GM19463 (cell line): Measurements from ENCODE around the gene VWDE.

ENCODE experiments used
- ATAC-seq: cut with Tn5 transposase; IDR thresholded peaks from one replicate; pipeline ENCODE4 v1.9.1; 2021; ENCODE audit warnings: mild to moderate bottlenecking, moderate library complexity; ENCODE audit not compliant: unreplicated experiment

VWDE gene

DNA sequence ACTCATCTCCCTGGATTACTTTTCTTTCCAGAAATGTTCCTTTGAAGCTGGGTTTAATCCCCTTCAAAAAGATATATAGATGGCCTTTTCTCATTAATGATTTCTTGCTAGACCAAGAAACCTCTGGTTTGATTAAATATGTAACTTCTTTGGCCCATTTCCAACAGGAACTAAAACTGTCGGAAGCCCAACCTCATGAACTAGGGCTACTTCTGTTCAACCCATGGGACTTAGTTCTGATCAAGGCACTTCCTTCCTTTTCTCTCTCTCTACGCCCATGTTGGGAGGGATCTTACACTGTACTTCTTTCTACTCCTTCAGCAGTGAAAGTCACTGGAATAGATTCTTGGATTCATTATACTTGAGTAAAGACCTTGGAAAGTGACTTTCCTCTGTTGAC is 109.0 kb downstream of the VWDE start:
- ATAC-seq, result peak; percentile 63

DNA sequence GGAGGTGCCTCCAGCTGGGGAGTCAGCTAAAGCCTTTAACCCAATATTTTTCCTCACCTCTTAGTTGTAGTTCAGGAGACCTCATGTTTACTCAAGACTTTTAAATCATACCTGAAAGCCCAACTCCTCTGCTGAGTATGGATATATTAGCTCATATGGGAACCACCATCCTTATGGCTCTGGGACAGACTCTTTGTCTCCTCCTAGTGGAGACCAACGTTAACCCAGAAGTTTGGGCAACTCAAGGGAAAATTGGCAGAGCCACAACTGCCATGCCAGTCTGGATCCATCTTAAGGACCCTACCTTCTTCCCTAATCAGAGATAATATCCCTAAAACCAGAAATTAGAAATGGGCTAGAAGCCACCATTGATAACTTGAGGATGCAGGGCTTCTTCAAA is 111.8 kb downstream of the VWDE start:
- ATAC-seq, result no peak

DNA sequence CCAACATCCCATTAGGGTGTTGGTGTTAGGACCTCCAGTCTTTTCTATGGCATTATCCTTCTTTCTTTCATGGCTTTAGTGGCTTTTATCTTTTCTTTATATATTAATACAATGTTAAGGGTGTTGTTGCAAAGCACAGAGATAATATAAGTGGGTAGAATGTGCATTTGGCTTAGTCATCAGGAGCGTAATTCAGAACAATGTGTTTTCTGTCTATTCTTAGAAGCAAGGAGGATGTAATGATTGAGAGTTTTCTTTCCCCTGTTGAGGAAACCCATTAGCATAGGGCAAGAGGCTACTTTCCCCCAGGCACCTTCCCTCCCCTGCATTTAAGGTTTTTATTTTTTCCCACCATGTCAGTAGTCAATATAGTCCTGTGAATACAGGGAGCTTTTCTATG is 112.9 kb downstream of the VWDE start:
- no peak for ATAC-seq

DNA sequence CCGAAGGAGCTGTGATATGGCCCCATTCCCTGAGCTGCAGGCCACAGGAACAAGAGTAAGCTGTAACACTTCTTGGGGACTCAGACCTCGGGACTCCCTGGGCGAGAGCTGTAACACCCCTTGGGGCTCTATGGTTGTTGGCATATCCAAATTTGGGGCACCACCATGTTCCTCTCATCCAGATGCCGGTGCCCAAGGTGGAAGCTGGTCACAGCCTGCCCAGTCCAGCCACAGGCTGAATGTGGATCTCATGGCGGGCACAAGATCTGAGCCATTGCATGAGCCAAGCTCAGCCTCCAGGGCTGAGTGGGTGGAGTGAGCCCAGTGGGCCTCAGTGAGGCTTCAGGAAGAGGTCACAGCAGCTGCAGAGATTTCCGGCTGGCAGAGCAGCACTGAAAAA is 113.7 kb downstream of the VWDE start:
- no peak for ATAC-seq

DNA sequence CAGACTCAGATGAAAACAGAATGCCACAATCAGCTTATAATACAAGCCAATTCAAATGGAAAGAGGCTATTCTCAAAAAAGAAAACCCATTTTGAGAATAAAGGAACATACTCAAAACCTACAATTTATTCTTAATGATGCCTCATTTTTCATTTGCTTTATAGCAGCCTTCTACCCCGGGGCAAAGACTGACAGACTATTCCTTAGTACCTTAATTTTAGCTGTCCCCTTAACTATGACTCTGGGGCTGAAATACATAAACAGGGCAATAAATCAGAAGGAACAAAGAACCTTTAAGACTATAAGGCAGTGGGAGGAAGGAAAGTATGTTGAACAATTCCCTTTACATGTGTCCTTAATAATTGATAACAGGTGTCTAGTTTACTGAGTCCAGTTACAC is 115.8 kb downstream of the VWDE start:
- ATAC-seq, result no peak

DNA sequence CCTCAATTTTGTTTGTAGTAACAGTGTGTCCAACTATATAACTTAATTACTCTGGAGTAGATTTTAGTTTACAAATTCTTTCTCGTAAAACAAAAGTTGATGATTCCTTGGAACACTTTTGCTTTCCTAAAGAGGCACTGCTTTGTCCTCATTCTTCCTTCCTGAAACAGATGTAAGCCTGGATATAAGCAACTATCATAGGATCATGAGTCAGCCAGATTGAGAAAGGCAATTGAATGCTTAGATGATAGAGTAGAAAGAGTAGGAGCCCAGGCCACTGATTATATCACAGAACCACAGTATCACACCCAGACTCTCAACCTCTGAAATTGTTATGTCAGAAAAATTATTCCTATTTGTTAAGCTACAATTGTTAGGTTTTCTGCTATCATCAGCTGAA is 122.6 kb downstream of the VWDE start:
- ATAC-seq, result no peak
